H1 (cell line): Measurements from ENCODE around the gene STARD3. TPM values are rescaled to one million over a fixed set of nuclear protein-coding genes. Genes with fewer than 3 reads are reported as not detected.

Experiments
- CTCF ChIA-PET: fragments of 300-600 bp; sonication (Branson Sonifier 250); formaldehyde crosslinking; loops from one replicate; lab custom pipeline; 2021; ENCODE audit not compliant: partially characterized antibody; lab: Charles Lee
- POLR2A ChIA-PET: fragments of 300-600 bp; sonication (Branson Sonifier 250); formaldehyde crosslinking; loops from one replicate; lab custom pipeline; 2021; ENCODE audit warnings: inconsistent platforms; ENCODE audit not compliant: partially characterized antibody; lab: Charles Lee
- DNase-seq, 2 experiments: peaks; one replicate each; pipeline versions ENCODE4 v3.0.0 to v3.0.0-alpha.2; 2010 to 2022; ENCODE audit warnings: low spot score in 2 of 2, low read depth in 1 of 2, mixed read lengths in 1 of 2
- FAIRE-seq: peaks from 2 replicates; lab custom pipeline; 2011; peaks lifted over from hg19 to GRCh38; lab: Jason Lieb, UNC
- H2AFZ ChIP-seq: 2 replicates; pipeline ENCODE4 v1.8.1; 2012; ENCODE audit warnings: low read length, inconsistent platforms
- H2AK5ac ChIP-seq: 2 replicates; pipeline ENCODE4 v1.6.1; 2013; ENCODE audit warnings: low read depth, low read length
- H2BK120ac ChIP-seq: replicated peaks from 2 replicates; pipeline ENCODE3; 2013; ENCODE audit warnings: low read depth, low read length, inconsistent platforms
- H2BK12ac ChIP-seq: 2 replicates; pipeline ENCODE4 v1.6.1; 2013; ENCODE audit warnings: low read depth, low read length
- H2BK15ac ChIP-seq: 2 replicates; pipeline ENCODE4 v1.6.1; 2013; ENCODE audit warnings: low read length
- H2BK20ac ChIP-seq: 2 replicates; pipeline ENCODE4 v1.6.1; 2013; ENCODE audit warnings: low read length
- H2BK5ac ChIP-seq: 2 replicates; pipeline ENCODE4 v1.6.1; 2013; ENCODE audit warnings: low read depth, low read length
- H3K14ac ChIP-seq: 2 replicates; pipeline ENCODE4 v1.6.1; 2013; ENCODE audit warnings: inconsistent platforms; ENCODE audit not compliant: insufficient read length
- H3K18ac ChIP-seq: 2 replicates; pipeline ENCODE4 v1.6.1; 2013; ENCODE audit warnings: low read length; ENCODE audit errors: extremely low read depth
- H3K23ac ChIP-seq: 2 replicates; pipeline ENCODE4 v1.6.1; 2013; ENCODE audit warnings: inconsistent platforms; ENCODE audit not compliant: insufficient read length
- H3K23me2 ChIP-seq: 2 replicates; pipeline ENCODE4 v1.6.1; 2013; ENCODE audit warnings: low read depth, low read length
- H3K27ac ChIP-seq: 2 replicates; pipeline ENCODE4 v1.6.1; 2011; ENCODE audit warnings: low read depth, low read length, inconsistent platforms
- H3K27me3 ChIP-seq, 4 experiments: replicated peaks in 1 of 4; 1 replicate in 1 of 4; 2 replicates in 3 of 4; pipeline versions ENCODE4 v1.6.1 to v1.8.1; 2011 to 2013; ENCODE audit warnings: low read length in 3 of 4, mild to moderate bottlenecking in 3 of 4, inconsistent platforms in 2 of 4, mixed read lengths in 2 of 4, moderate library complexity in 1 of 4; ENCODE audit not compliant: control insufficient read depth in 3 of 4, insufficient read depth in 3 of 4; ENCODE audit errors: extremely low read depth in 1 of 4
- H3K36me3 ChIP-seq, 4 experiments: 2 replicates each; pipeline versions ENCODE4 v1.6.1 to v1.8.1; 2011 to 2013; ENCODE audit warnings: mild to moderate bottlenecking in 4 of 4, low read length in 3 of 4, moderate library complexity in 2 of 4, control low read depth in 1 of 4, inconsistent platforms in 1 of 4; ENCODE audit not compliant: insufficient read depth in 4 of 4, control insufficient read depth in 2 of 4
- H3K4ac ChIP-seq: replicated peaks from 2 replicates; pipeline ENCODE3; 2013; ENCODE audit warnings: low read length, low read depth, mixed read lengths, inconsistent platforms; ENCODE audit not compliant: insufficient read length
- H3K4me1 ChIP-seq, 4 experiments: replicated peaks in 1 of 4; 1 replicate in 1 of 4; 2 replicates in 3 of 4; pipeline versions ENCODE4 v1.6.1 to v1.8.1; 2011 to 2013; ENCODE audit warnings: low read length in 3 of 4, inconsistent platforms in 2 of 4, mixed read lengths in 1 of 4; ENCODE audit not compliant: insufficient read depth in 4 of 4, control insufficient read depth in 3 of 4
- H3K4me2 ChIP-seq, 2 experiments: 2 replicates each; pipeline versions ENCODE4 v1.6.1 to v1.8.1; 2011 to 2013; ENCODE audit warnings: low read depth in 2 of 2, low read length in 2 of 2, control low read depth in 1 of 2, inconsistent platforms in 1 of 2, mild to moderate bottlenecking in 1 of 2; ENCODE audit not compliant: insufficient read depth in 1 of 2
- H3K4me3 ChIP-seq, 4 experiments: fragments of 200-600, 300-600 bp in 1 of 4; sonication (generic), shearing (Covaris generic), sonication (Bioruptor Twin) in 1 of 4; 2 replicates each; pipeline versions ENCODE4 v1.5.1 to v1.8.1; 2011 to 2016; ENCODE audit warnings: low read length in 4 of 4, low read depth in 3 of 4, control low read depth in 2 of 4, inconsistent platforms in 2 of 4, mild to moderate bottlenecking in 2 of 4, mixed read lengths in 1 of 4, moderate library complexity in 1 of 4; ENCODE audit not compliant: insufficient read depth in 2 of 4; ENCODE audit errors: extremely low read depth in 1 of 4
- H3K56ac ChIP-seq: replicated peaks from 2 replicates; pipeline ENCODE3; 2013; ENCODE audit warnings: low read depth, mild to moderate bottlenecking, mixed read lengths, low read length, inconsistent platforms; ENCODE audit not compliant: insufficient read length
- H3K79me1 ChIP-seq: 2 replicates; pipeline ENCODE4 v1.6.1; 2013; ENCODE audit warnings: low read depth, low read length, control low read depth
- H3K79me2 ChIP-seq, 2 experiments: 2 replicates each; pipeline versions ENCODE4 v1.6.1 to v1.8.1; 2012 to 2013; ENCODE audit warnings: low read length in 2 of 2, mild to moderate bottlenecking in 2 of 2, inconsistent platforms in 1 of 2; ENCODE audit not compliant: insufficient read depth in 2 of 2, control insufficient read depth in 1 of 2
- H3K9ac ChIP-seq, 4 experiments: replicated peaks in 1 of 4; 1 replicate in 1 of 4; 2 replicates in 3 of 4; pipeline versions ENCODE4 v1.6.1 to v1.8.1; 2011 to 2013; ENCODE audit warnings: low read depth in 3 of 4, low read length in 3 of 4, control low read depth in 2 of 4, mild to moderate bottlenecking in 2 of 4, moderate library complexity in 2 of 4, inconsistent platforms in 1 of 4; ENCODE audit errors: extremely low read depth in 1 of 4
- H3K9me3 ChIP-seq, 2 experiments: 2 replicates each; pipeline versions ENCODE4 v1.6.1 to v1.8.1; 2012 to 2013; ENCODE audit warnings: mild to moderate bottlenecking in 2 of 2, moderate library complexity in 2 of 2, control low read depth in 1 of 2, inconsistent platforms in 1 of 2, low read depth in 1 of 2, low read length in 1 of 2, mixed read lengths in 1 of 2; ENCODE audit not compliant: insufficient read depth in 2 of 2
- H4K20me1 ChIP-seq, 2 experiments: replicated peaks in 1 of 2; 2 replicates each; pipeline versions ENCODE3 to v1.8.1; 2011 to 2013; ENCODE audit warnings: inconsistent platforms in 2 of 2, low read length in 2 of 2, mild to moderate bottlenecking in 1 of 2; ENCODE audit not compliant: insufficient read depth in 2 of 2, control insufficient read depth in 1 of 2
- H4K5ac ChIP-seq: 2 replicates; pipeline ENCODE4 v1.6.1; 2013; ENCODE audit warnings: low read length, low read depth, mixed read lengths, inconsistent platforms; ENCODE audit not compliant: insufficient read length
- H4K8ac ChIP-seq: 2 replicates; pipeline ENCODE4 v1.8.0; 2013; ENCODE audit warnings: mild to moderate bottlenecking, moderate library complexity, low read length, inconsistent platforms; ENCODE audit not compliant: insufficient read depth; ENCODE audit errors: extremely low read depth
- H4K91ac ChIP-seq: replicated peaks from 2 replicates; pipeline ENCODE3; 2013; ENCODE audit warnings: low read length, mixed read lengths, inconsistent platforms; ENCODE audit not compliant: insufficient read length
- WGBS, 2 experiments: shearing (Covaris generic) in 1 of 2; methylation state at CpG; one replicate each; pipeline versions ENCODE4 v1.1.6 to v1.1.7; 2013 to 2015; ENCODE audit warnings: low lambda C conversion rate in 2 of 2, mixed read lengths in 2 of 2, inconsistent platforms in 1 of 2, low coverage in 1 of 2, missing lambda C conversion rate in 1 of 2; ENCODE audit not compliant: insufficient replicate concordance in 2 of 2, insufficient coverage in 1 of 2, insufficient read length in 1 of 2; ENCODE audit errors: extremely low coverage in 1 of 2, missing lambda C conversion rate in 1 of 2; 5-methylcytosine and 5-hydroxymethylcytosine counted together
- polyA plus RNA-seq, 7 experiments: library from polyadenylated mRNA; depleted of rRNA in 3 of 7; stranded (reverse) in 5 of 7; unstranded in 2 of 7; fragments of >200 nt in 5 of 7; fragments of 200-250 nt in 2 of 7; gene quantifications; 1 replicate in 5 of 7; 2 replicates in 1 of 7; 4 replicates in 1 of 7; pipeline versions ENCODE4 v1.2.1 to v1.2.3, GENCODE V29; 2011 to 2013; ENCODE audit warnings: missing spikeins in 2 of 7, mixed read lengths in 2 of 7
- total RNA-seq: library from RNA; stranded (reverse); fragmentation: NEBNext Ultra II Directional; extraction: Animal tissue kit (Norgen Biotek cat#: 25700); gene quantifications from 2 replicates; pipeline ENCODE4 v1.2.1, GENCODE V29; 2021

Gene STARD3
- total and polyA plus RNA-seq, 2 of the 8 experiments (the other 6 are each of a cell fraction or from before 2014, with no cell fraction given) = 47.6 to 80.3 TPM

DNA sequence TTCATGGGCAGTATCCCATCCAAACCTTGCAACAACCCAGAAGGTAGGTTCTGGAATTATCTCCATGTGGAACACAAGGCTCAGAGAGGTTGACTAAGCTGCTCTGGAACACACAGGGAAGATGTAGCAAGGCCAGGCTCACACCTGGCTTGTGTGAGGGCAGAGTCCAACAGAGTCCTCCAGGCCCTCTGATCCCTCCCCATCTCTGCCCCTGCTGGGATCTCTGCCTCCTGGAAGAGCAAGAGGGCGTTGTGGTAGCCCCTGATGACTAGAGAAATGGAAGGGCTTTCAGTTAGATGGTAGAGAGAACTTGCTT, 17.2 kb upstream of the STARD3 start:
- no peak overlapping the region for H2BK15ac ChIP-seq

More for the DNA sequence above, 17.2 kb upstream of the STARD3 start:
- no peak overlapping the region for H3K56ac ChIP-seq
- no peak overlapping the region for H2BK120ac ChIP-seq
- no peak overlapping the region for H4K8ac ChIP-seq
- 44% methylated on average over 1 of the region's 1 CpG; no CpG with 5 or more reads in 1 of the 2 experiments for WGBS, 2 experiments
- peaks cover 27 to 55% (median 47%) of the 10 kb centered on the region in 4 experiments for H3K27me3 ChIP-seq
- no peak overlapping the region for H3K23ac ChIP-seq
- no peak overlapping the region for H3K18ac ChIP-seq
- no peak overlapping the region for H2AK5ac ChIP-seq
- 0 out of 2 replicates have a peak overlapping the region, but pooled peaks have one; percentile 18 for H2BK12ac ChIP-seq
- no peak overlapping the region for H4K5ac ChIP-seq
- peaks cover 0 to 9% (median 6%) of the 10 kb centered on the region in 4 experiments; a peak in 4 of 7 replicates for H3K4me1 ChIP-seq
- no peaks in the 10 kb centered on the region for H3K79me1 ChIP-seq
- no peak overlapping the region for H3K4ac ChIP-seq
- H3K14ac ChIP-seq = no peak overlapping the region
- H2BK5ac ChIP-seq = no peak overlapping the region
- H3K4me2 ChIP-seq = no peak overlapping the region
- H3K27ac ChIP-seq = no peak overlapping the region
- POLR2A ChIA-PET = interaction anchor here (0.8 to 2.8 kb wide), 6 partner anchors 14 to 217 kb away, joined by 3 to 11 read pairs (median 4); partner anchors contain the start of gene PNMT
- H4K20me1 ChIP-seq = no peaks in the 10 kb centered on the region
- no peak overlapping the region for H3K9ac ChIP-seq
- CTCF ChIA-PET = interaction anchor here (0.6 to 49.2 kb wide), 10 partner anchors 15 to 133 kb away, joined by 3 to 1885 read pairs (median 98); partner anchors contain the start of genes ERBB2, MIEN1, NEUROD2 and PGAP3
- DNase-seq (no peak), FAIRE-seq (no peak)
- H3K36me3 ChIP-seq = no peaks in the 10 kb centered on the region
- no peak overlapping the region for H4K91ac ChIP-seq
- H3K4me3 ChIP-seq = no peak overlapping the region
- no peak overlapping the region; the same call in 1 of the 2 replicates for H2BK20ac ChIP-seq
- H3K9me3 ChIP-seq = no peaks in the 10 kb centered on the region
- no peaks in the 10 kb centered on the region for H3K79me2 ChIP-seq
- peaks cover 10% of the 10 kb centered on the region; the same call in 1 of the 2 replicates for H3K23me2 ChIP-seq
- H2AFZ ChIP-seq = no peak overlapping the region
